HUDEP-2 (cell line): ENCODE data around the gene JAKMIP1.
"Not testable (repeated sequence)": the region's sequence is repeated elsewhere in the genome, so short reads cannot be mapped to it uniquely, and the experiment has no call there.

Source experiments
- DNase-seq, 76 experiments: peaks; one replicate each; lab custom pipeline; 2025; ENCODE audit not compliant: unreplicated experiment in 76 of 76; lab: John Stamatoyannopoulos, UW

Gene JAKMIP1

GRCh38 chr4:6023731-6024130 lies 176.6 kb downstream of the JAKMIP1 start:
- DNase-seq: no peak

GRCh38 chr4:6022607-6023288 lies 177.6 kb downstream of the JAKMIP1 start:
- DNase-seq: no peak

- no peak for DNase-seq
These were observed 178.3 kb downstream of the JAKMIP1 start for GRCh38 chr4:6021831-6022606.

- DNase-seq: no peak
These were observed 179.7 kb downstream of the JAKMIP1 start for GRCh38 chr4:6020613-6021012.

GRCh38 chr4:6019316-6020263 lies 180.8 kb downstream of the JAKMIP1 start:
- peak in 33 of 76 experiments; percentile 2 to 60 (median 18) for DNase-seq

GRCh38 chr4:6018331-6018730 lies 182.0 kb downstream of the JAKMIP1 start, which contains the start of gene C4orf50:
Gene C4orf50, minus strand, starts transcription at chr4:6018431.
- DNase-seq: no peak

GRCh38 chr4:6017800-6018199 lies 182.5 kb downstream of the JAKMIP1 start:
- no peak for DNase-seq

- DNase-seq: no peak
These were observed 183.3 kb downstream of the JAKMIP1 start for GRCh38 chr4:6017030-6017429.

- DNase-seq: no peak
These were observed 186.8 kb downstream of the JAKMIP1 start for GRCh38 chr4:6013564-6013963.

GRCh38 chr4:6012200-6012599 lies 188.1 kb downstream of the JAKMIP1 start:
- DNase-seq: no peak

- DNase-seq: no peak
These were observed 188.7 kb downstream of the JAKMIP1 start for GRCh38 chr4:6011686-6012085.

GRCh38 chr4:6011271-6011671 lies 189.1 kb downstream of the JAKMIP1 start:
- DNase-seq: no peak

- DNase-seq: no peak
These were observed 189.6 kb downstream of the JAKMIP1 start for GRCh38 chr4:6010789-6011188.

GRCh38 chr4:6009452-6009851 lies 190.9 kb downstream of the JAKMIP1 start:
- no peak for DNase-seq

GRCh38 chr4:6008766-6009385 lies 191.5 kb downstream of the JAKMIP1 start:
- no peak for DNase-seq

GRCh38 chr4:6008092-6008551 lies 192.2 kb downstream of the JAKMIP1 start:
- DNase-seq: no peak

- DNase-seq: no peak
These were observed 195.2 kb downstream of the JAKMIP1 start for GRCh38 chr4:6005175-6005574.

GRCh38 chr4:6003485-6003884 lies 196.9 kb downstream of the JAKMIP1 start:
- DNase-seq: not testable (repeated sequence)

- DNase-seq: no peak
These were observed 197.4 kb downstream of the JAKMIP1 start for GRCh38 chr4:6002926-6003325.

- no peak for DNase-seq
These were observed 197.9 kb downstream of the JAKMIP1 start for GRCh38 chr4:6002492-6002833.
